SK-N-SH treated with all-trans-retinoic acid at 6 μM for 48 hours (cell line): Measurements from ENCODE around the gene PARD3.

Source experiments
- ATAC-seq: fragments of 200-7000 bp; cut with Tn5 transposase; 3 replicates; pipeline ENCODE4 v1.9.1; 2020; ENCODE audit warnings: mild to moderate bottlenecking, moderate library complexity
- BACH2 ChIP-seq: fragments of 250-450 bp; sonication (Bioruptor Pico); IDR thresholded peaks from 2 replicates; pipeline ENCODE4 v1.9.0; 2021; ENCODE audit warnings: mild to moderate bottlenecking, borderline replicate concordance
- CREB5 ChIP-seq: fragments of 250-450 bp; sonication (Bioruptor Pico); IDR thresholded peaks from 2 replicates; pipeline ENCODE4 v1.5.1; 2020; ENCODE audit warnings: low read depth, mild to moderate bottlenecking, moderate library complexity
- CSDC2 ChIP-seq: fragments of 250-450 bp; sonication (Bioruptor Pico); IDR thresholded peaks from 2 replicates; pipeline ENCODE4 v1.5.0; 2020; ENCODE audit warnings: mild to moderate bottlenecking, moderate library complexity
- CSRNP3 ChIP-seq: fragments of 250-450 bp; sonication (Bioruptor Pico); IDR thresholded peaks from 2 replicates; pipeline ENCODE4 v1.5.1; 2021; ENCODE audit warnings: mild to moderate bottlenecking, moderate library complexity
- ESRRG ChIP-seq: fragments of 250-450 bp; sonication (Bioruptor Pico); IDR thresholded peaks from 2 replicates; pipeline ENCODE4 v1.6.1; 2021; ENCODE audit warnings: mild to moderate bottlenecking
- GLIS3 ChIP-seq: fragments of 250-450 bp; sonication (Bioruptor Pico); IDR thresholded peaks from 2 replicates; pipeline ENCODE4 v1.5.0; 2020; ENCODE audit warnings: mild to moderate bottlenecking, moderate library complexity
- ISL1 ChIP-seq: fragments of 250-450 bp; sonication (Bioruptor Pico); IDR thresholded peaks from 2 replicates; pipeline ENCODE4 v2.1.2; 2022; ENCODE audit warnings: mild to moderate bottlenecking, moderate library complexity
- OSR1 ChIP-seq: fragments of 250-450 bp; sonication (Bioruptor Pico); IDR thresholded peaks from 2 replicates; pipeline ENCODE4 v1.8.0; 2022; ENCODE audit warnings: moderate library complexity, mild to moderate bottlenecking, inconsistent platforms
- PATZ1 ChIP-seq: fragments of 250-450 bp; sonication (Bioruptor Pico); IDR thresholded peaks from 2 replicates; pipeline ENCODE4 v1.8.0; 2020; ENCODE audit warnings: mild to moderate bottlenecking, moderate library complexity, borderline replicate concordance
- POU6F1 ChIP-seq: fragments of 250-450 bp; sonication (Bioruptor Pico); IDR thresholded peaks from 2 replicates; pipeline ENCODE4 v1.8.0; 2021; ENCODE audit warnings: low read depth, mild to moderate bottlenecking, moderate library complexity, borderline replicate concordance
- PPARA ChIP-seq: fragments of 250-450 bp; sonication (Bioruptor Pico); IDR thresholded peaks from 2 replicates; pipeline ENCODE4 v1.5.0; 2020; ENCODE audit warnings: mild to moderate bottlenecking, borderline replicate concordance
- RARB ChIP-seq: fragments of 250-450 bp; sonication (Bioruptor Pico); IDR thresholded peaks from 2 replicates; pipeline ENCODE4 v1.8.0; 2021; ENCODE audit warnings: mild to moderate bottlenecking, moderate library complexity
- SNAI2 ChIP-seq: fragments of 250-450 bp; sonication (Bioruptor Pico); IDR thresholded peaks from 2 replicates; pipeline ENCODE4 v1.5.0; 2020; ENCODE audit warnings: mild to moderate bottlenecking, moderate library complexity
- TCF4 ChIP-seq: fragments of 250-450 bp; sonication (Bioruptor Pico); IDR thresholded peaks from 2 replicates; pipeline ENCODE4 v1.8.0; 2021; ENCODE audit warnings: mild to moderate bottlenecking, moderate library complexity, borderline replicate concordance
- TOX ChIP-seq: fragments of 250-450 bp; sonication (Bioruptor Pico); IDR thresholded peaks from 2 replicates; pipeline ENCODE4 v1.8.0; 2021; ENCODE audit warnings: mild to moderate bottlenecking, moderate library complexity, borderline replicate concordance
- ZC3H10 ChIP-seq: fragments of 250-450 bp; sonication (Bioruptor Pico); IDR thresholded peaks from 2 replicates; pipeline ENCODE4 v1.5.1; 2021; ENCODE audit warnings: mild to moderate bottlenecking, moderate library complexity
- ZFP3 ChIP-seq: fragments of 250-450 bp; sonication (Bioruptor Pico); IDR thresholded peaks from 2 replicates; pipeline ENCODE4 v1.5.0; 2020; ENCODE audit warnings: mild to moderate bottlenecking, moderate library complexity
- ZFP30 ChIP-seq: fragments of 450-650 bp; formaldehyde crosslinking; IDR thresholded peaks from 2 replicates; pipeline ENCODE4 v1.5.0; 2022; ENCODE audit warnings: mild to moderate bottlenecking, moderate library complexity
- ZNF565 ChIP-seq: fragments of 450-650 bp; formaldehyde crosslinking; conservative IDR thresholded peaks from 2 replicates; pipeline ENCODE4 v1.5.0; 2020; ENCODE audit warnings: low read depth, mild to moderate bottlenecking, moderate library complexity
- ZNF70 ChIP-seq: fragments of 450-650 bp; formaldehyde crosslinking; IDR thresholded peaks from 2 replicates; pipeline ENCODE4 v1.5.0; 2020; ENCODE audit warnings: mild to moderate bottlenecking, moderate library complexity
- ZNF8 ChIP-seq: fragments of 450-650 bp; formaldehyde crosslinking; IDR thresholded peaks from 2 replicates; pipeline ENCODE4 v1.5.0; 2020; ENCODE audit warnings: mild to moderate bottlenecking, moderate library complexity

The PARD3 gene

GRCh38 chr10:34119456-34119855 lies 695.6 kb downstream of the PARD3 start:
- no peak for ATAC-seq
- TF ChIP-seq POU6F1 (CRISPR knock-in tag) (no peak), CSDC2 (CRISPR knock-in tag) (no peak), ZNF70 (CRISPR knock-in tag) (no peak), ZNF565 (CRISPR knock-in tag) (no peak), CREB5 (CRISPR knock-in tag) (no peak), PPARA (CRISPR knock-in tag) (no peak), CSRNP3 (CRISPR knock-in tag) (no peak), ZC3H10 (no peak), OSR1 (CRISPR knock-in tag) (no peak), BACH2 (no peak), ZNF8 (CRISPR knock-in tag) (no peak), TOX (CRISPR knock-in tag) (no peak), ESRRG (no peak), TCF4 (CRISPR knock-in tag) (no peak), ZFP3 (CRISPR knock-in tag) (no peak), PATZ1 (no peak), ISL1 (no peak), ZFP30 (CRISPR knock-in tag) (no peak), SNAI2 (CRISPR knock-in tag) (no peak)

- ATAC-seq = peak; percentile 41; the same call in 1 of the 3 replicates
- no peak for TF ChIP-seq CREB5 (CRISPR knock-in tag)
- TF ChIP-seq GLIS3 = no peak
- no peak for TF ChIP-seq TOX (CRISPR knock-in tag)
- TF ChIP-seq BACH2 = no peak
- TF ChIP-seq ZNF8 (CRISPR knock-in tag) = no peak
- no peak for TF ChIP-seq PPARA (CRISPR knock-in tag)
- no peak for TF ChIP-seq RARB (CRISPR knock-in tag)
- TF ChIP-seq POU6F1 (CRISPR knock-in tag) = no peak
- no peak for TF ChIP-seq PATZ1
- no peak for TF ChIP-seq ZFP30 (CRISPR knock-in tag)
- TF ChIP-seq SNAI2 (CRISPR knock-in tag) = no peak
- no peak for TF ChIP-seq ZFP3 (CRISPR knock-in tag)
- no peak for TF ChIP-seq CSRNP3 (CRISPR knock-in tag)
Measured at GRCh38 chr10:34116681-34117271, 698.3 kb downstream of the PARD3 start.
